ENCODE measurements around the gene RAB28. TPM values are rescaled to one million over a fixed set of nuclear protein-coding genes. Genes with fewer than 3 reads are reported as not detected.

The RAB28 gene
- polyA plus RNA-seq, 1 donor (not counting 4 experiments of a cell fraction or from before 2014, with no cell fraction given) = 19.7 TPM

DNA sequence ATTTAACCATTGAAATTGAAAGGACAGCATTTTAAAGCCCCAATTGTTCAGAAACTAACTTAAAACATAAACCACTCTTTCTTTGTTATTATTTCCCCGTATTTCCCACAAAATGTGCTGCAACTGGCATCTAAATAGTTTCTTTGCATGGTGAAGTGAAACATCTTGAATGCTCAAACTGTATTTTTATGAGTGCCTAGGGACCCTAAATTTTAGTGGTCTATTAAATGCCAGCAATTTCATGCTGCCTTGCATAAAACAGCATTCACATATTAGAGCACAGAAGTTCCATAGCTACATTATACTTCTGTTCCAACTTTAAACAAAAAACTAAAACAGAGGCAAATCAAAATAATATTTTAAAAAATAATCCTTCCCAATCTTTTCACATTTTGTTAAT is 5.4 kb downstream of the RAB28 start:
- H3K9me3 ChIP-seq (ENCODE audit: control insufficient read depth, low read depth, low read length) = no peaks in the 10 kb centered on the region
- TF ChIP-seq, protein P1, sequence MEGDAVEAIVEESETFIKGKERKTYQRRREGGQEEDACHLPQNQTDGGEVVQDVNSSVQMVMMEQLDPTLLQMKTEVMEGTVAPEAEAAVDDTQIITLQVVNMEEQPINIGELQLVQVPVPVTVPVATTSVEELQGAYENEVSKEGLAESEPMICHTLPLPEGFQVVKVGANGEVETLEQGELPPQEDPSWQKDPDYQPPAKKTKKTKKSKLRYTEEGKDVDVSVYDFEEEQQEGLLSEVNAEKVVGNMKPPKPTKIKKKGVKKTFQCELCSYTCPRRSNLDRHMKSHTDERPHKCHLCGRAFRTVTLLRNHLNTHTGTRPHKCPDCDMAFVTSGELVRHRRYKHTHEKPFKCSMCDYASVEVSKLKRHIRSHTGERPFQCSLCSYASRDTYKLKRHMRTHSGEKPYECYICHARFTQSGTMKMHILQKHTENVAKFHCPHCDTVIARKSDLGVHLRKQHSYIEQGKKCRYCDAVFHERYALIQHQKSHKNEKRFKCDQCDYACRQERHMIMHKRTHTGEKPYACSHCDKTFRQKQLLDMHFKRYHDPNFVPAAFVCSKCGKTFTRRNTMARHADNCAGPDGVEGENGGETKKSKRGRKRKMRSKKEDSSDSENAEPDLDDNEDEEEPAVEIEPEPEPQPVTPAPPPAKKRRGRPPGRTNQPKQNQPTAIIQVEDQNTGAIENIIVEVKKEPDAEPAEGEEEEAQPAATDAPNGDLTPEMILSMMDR (optimal IDR thresholded peaks at IDR 0.05 in 1 of 3, IDR thresholded peaks at IDR 0.05 in 1 of 3, conservative IDR thresholded peaks at IDR 0.05 in 1 of 3; ENCODE audit: extremely low read depth in 1 of 3, insufficient read depth in 2 of 3, low read length in 3 of 3) = no peak
- no peak for TF ChIP-seq EZH2 (IDR thresholded peaks at IDR 0.05; ENCODE audit: low read length)
- peaks cover 26% of the 10 kb centered on the region for H3K79me2 ChIP-seq (ENCODE audit: control insufficient read depth, insufficient read depth, low read length)
- H3K4me1 ChIP-seq (ENCODE audit: control insufficient read depth, extremely low read depth, insufficient read depth, low read length) = peaks cover 11% of the 10 kb centered on the region
- H3K9me1 ChIP-seq (ENCODE audit: control insufficient read depth, extremely low read depth, insufficient read depth, low read length) = no peaks in the 10 kb centered on the region
- no peak overlapping the region for H2AFZ ChIP-seq (ENCODE audit: control insufficient read depth, low read length)
- DNase-seq (ENCODE audit: low read depth, low spot score) (no peak), FAIRE-seq (no peak)
- no peaks in the 10 kb centered on the region for H3K27me3 ChIP-seq (ENCODE audit: control insufficient read depth, extremely low read depth, insufficient read depth, low read length)
- no peak overlapping the region for H3K4me3 ChIP-seq (ENCODE audit: control insufficient read depth in 2 of 3, extremely low read depth in 1 of 3, insufficient read depth in 2 of 3, low read depth in 1 of 3, low read length in 3 of 3)
- no peak overlapping the region for H3K9ac ChIP-seq (ENCODE audit: control insufficient read depth, extremely low read depth, insufficient read depth, low read length)
- dilution Hi-C loops (cut with MboI; ENCODE audit: extremely low pct_ligation_motif_present, low sequenced_read_pairs) = no loop called here
- no peaks in the 10 kb centered on the region for H4K20me1 ChIP-seq (ENCODE audit: control insufficient read depth, extremely low read depth, insufficient read depth, low read length)
- H3K4me2 ChIP-seq (ENCODE audit: control insufficient read depth, extremely low read depth, insufficient read depth, low read depth, low read length) = no peak overlapping the region
- H3K36me3 ChIP-seq (ENCODE audit: control insufficient read depth in 2 of 2, extremely low read depth in 1 of 2, insufficient read depth in 2 of 2, low read length in 2 of 2) = no peaks in the 10 kb centered on the region
- H3K27ac ChIP-seq (ENCODE audit: control insufficient read depth, insufficient read depth, low read length) = no peak overlapping the region

- DNase-seq (ENCODE audit: low read depth, low spot score) = no peak
- dilution Hi-C loops (cut with MboI; ENCODE audit: extremely low pct_ligation_motif_present, low sequenced_read_pairs) = no loop called here
- no peaks in the 10 kb centered on the region for H3K27me3 ChIP-seq (ENCODE audit: control insufficient read depth, extremely low read depth, insufficient read depth, low read length)
- no peak overlapping the region for H2AFZ ChIP-seq (ENCODE audit: control insufficient read depth, low read length)
- H3K4me3 ChIP-seq (ENCODE audit: control insufficient read depth in 2 of 3, extremely low read depth in 1 of 3, insufficient read depth in 2 of 3, low read depth in 1 of 3, low read length in 3 of 3) = no peak overlapping the region
- no peak for FAIRE-seq
- no peaks in the 10 kb centered on the region for H3K9me3 ChIP-seq (ENCODE audit: control insufficient read depth, low read depth, low read length)
- no peaks in the 10 kb centered on the region for H4K20me1 ChIP-seq (ENCODE audit: control insufficient read depth, extremely low read depth, insufficient read depth, low read length)
- H3K4me1 ChIP-seq (ENCODE audit: control insufficient read depth, extremely low read depth, insufficient read depth, low read length) = peaks cover 10% of the 10 kb centered on the region
- H3K9me1 ChIP-seq (ENCODE audit: control insufficient read depth, extremely low read depth, insufficient read depth, low read length) = no peaks in the 10 kb centered on the region
- no peak overlapping the region for H3K27ac ChIP-seq (ENCODE audit: control insufficient read depth, insufficient read depth, low read length)
- H3K9ac ChIP-seq (ENCODE audit: control insufficient read depth, extremely low read depth, insufficient read depth, low read length) = no peak overlapping the region
- peaks cover 20% of the 10 kb centered on the region for H3K79me2 ChIP-seq (ENCODE audit: control insufficient read depth, insufficient read depth, low read length)
- H3K36me3 ChIP-seq (ENCODE audit: control insufficient read depth in 2 of 2, extremely low read depth in 1 of 2, insufficient read depth in 2 of 2, low read length in 2 of 2) = no peaks in the 10 kb centered on the region
- H3K4me2 ChIP-seq (ENCODE audit: control insufficient read depth, extremely low read depth, insufficient read depth, low read depth, low read length) = no peak overlapping the region
- no peak for TF ChIP-seq EZH2 (IDR thresholded peaks at IDR 0.05; ENCODE audit: low read length)
- TF ChIP-seq, protein P1 (optimal IDR thresholded peaks at IDR 0.05 in 1 of 3, IDR thresholded peaks at IDR 0.05 in 1 of 3, conservative IDR thresholded peaks at IDR 0.05 in 1 of 3; ENCODE audit: extremely low read depth in 1 of 3, insufficient read depth in 2 of 3, low read length in 3 of 3) = no peak
Measured at GRCh38 chr4:13478131-13478530, 6.0 kb downstream of the RAB28 start.
